Measurements from ENCODE around the gene COL17A1.
A peak's percentile ranks its signal among the peaks of the same experiment; 100 is the strongest.

The COL17A1 gene

DNA sequence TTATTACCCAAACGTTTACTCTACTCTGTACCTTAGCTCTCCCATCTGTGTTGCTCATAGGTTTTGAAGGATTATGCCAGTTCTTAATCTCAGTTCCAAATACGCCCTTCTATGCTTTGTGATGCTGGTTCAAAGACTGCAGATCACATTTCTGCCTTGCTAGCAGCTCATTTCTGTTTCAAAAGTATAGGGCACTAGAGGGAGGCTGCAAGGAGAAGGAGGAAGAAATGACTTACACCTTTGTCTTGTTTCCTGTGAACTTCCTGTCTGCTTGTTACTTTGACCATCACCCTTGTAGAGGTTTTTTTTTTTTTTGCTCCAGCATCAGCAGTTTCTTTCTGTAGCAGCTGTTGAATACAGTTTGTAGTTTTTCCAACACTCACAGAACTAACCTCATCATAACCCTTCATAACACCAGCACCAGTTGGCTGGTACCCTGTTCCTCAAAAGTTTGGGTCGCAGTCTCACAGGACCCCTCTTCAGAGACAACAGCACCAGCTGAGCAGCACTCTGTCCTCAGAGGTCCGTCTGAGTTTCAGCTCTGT, 102.2 kb downstream of the COL17A1 start:
- Mint-ChIP-seq H3K27me3 (no peaks in the 10 kb centered on the region), H3K36me3 (ENCODE audit: low read depth) (peaks cover 2% of the 10 kb centered on the region), H3K4me3 (peak overlapping the region; percentile 54), H3K4me1 (ENCODE audit: low read depth) (peaks cover 81% of the 10 kb centered on the region), H3K9me3 (no peaks in the 10 kb centered on the region), H3K27ac (peak overlapping the region; percentile 48)
- no peak for DNase-seq

DNA sequence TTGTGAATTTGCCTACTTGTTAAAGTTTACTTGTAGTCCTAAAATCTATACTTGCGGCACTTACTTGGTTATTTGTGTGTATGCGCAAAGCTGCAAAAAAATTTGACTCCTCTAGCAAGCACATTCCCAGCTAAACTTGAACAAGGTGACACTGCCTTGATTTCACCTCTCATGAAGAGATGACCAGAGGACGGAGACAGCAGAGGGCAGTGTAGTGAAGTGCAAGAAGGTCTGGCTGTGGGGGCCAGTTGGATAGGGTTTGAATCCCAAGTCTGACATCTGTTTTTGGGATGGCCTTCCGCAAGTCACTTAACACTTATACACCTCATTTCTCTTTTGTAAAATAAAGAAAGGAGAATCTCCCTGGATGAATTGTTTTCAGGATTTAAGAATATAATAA, 103.0 kb downstream of the COL17A1 start:
- no peaks in the 10 kb centered on the region for H3K9me3 Mint-ChIP-seq
- H3K27me3 Mint-ChIP-seq, result no peaks in the 10 kb centered on the region
- peaks cover 2% of the 10 kb centered on the region for H3K36me3 Mint-ChIP-seq (ENCODE audit: low read depth)
- no peak for DNase-seq
- H3K27ac Mint-ChIP-seq, result peak overlapping the region; percentile 48
- no peak overlapping the region for H3K4me3 Mint-ChIP-seq
- peaks cover 78% of the 10 kb centered on the region for H3K4me1 Mint-ChIP-seq (ENCODE audit: low read depth)

Measured in activated T-cell treated with anti-CD3 and anti-CD28 coated beads, Interleukin-2, amount 50 U/mL, for 24 hours (primary cell).